ENCODE results near the gene TMCC1. TPM values are rescaled to one million over a fixed set of nuclear protein-coding genes. Genes with fewer than 3 reads are reported as not detected.

TMCC1 gene
- total and polyA plus RNA-seq, 10 of the 15 experiments (the other 5 are each of a cell fraction or from before 2014, with no cell fraction given) = 2.3 to 21.1 (median 8.4) TPM

DNA sequence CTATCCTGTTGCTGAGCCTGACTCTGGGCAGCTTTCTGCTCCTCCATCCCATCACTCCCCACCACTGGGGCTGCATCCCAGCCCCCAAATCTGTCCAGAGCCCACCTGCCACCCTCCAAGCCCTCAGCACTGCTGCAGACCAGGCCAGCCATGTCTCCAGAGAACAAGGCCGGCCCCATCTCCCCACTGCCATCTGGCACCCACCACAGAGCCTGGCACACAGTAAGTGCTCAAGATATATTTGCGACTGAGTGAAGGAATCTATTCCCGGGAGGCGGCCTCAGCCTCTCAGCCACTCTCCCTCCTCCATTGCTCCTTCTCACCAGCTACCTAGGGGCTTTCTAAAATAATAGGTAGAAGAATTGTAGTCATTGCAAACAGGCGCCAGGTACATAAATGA, 291.8 kb downstream of the TMCC1 start (continued):
- TF ChIP-seq EZH2 (IDR thresholded peaks at IDR 0.05; ENCODE audit: borderline replicate concordance, control insufficient read depth, low read depth, low read length) (no peak), TARDBP (IDR thresholded peaks at IDR 0.05; ENCODE audit: borderline replicate concordance) (no peak), KAT2A (conservative IDR thresholded peaks at IDR 0.05; ENCODE audit: control insufficient read depth, low read depth, low read length) (no peak), NBN (IDR thresholded peaks at IDR 0.05) (no peak)

- DNase-seq (ENCODE audit: low read depth, low spot score) = no peak
- Histone ChIP-seq H3K27me3 (replicated peaks in 1 of 2; ENCODE audit: control insufficient read depth in 2 of 2, insufficient read depth in 2 of 2, low read length in 1 of 2) (peaks cover 4 to 5% of the 10 kb centered on the region in 2 experiments; a peak in 3 of 4 replicates), H3K4me3 (no peak overlapping the region), H3K4me1 (ENCODE audit: control insufficient read depth, insufficient read depth, low read length) (no peaks in the 10 kb centered on the region), H3K27ac (ENCODE audit: control insufficient read depth, insufficient read depth) (no peak overlapping the region), H3K9me3 (replicated peaks; ENCODE audit: control insufficient read depth, insufficient read depth, low read length) (no peaks in the 10 kb centered on the region), H3K36me3 (ENCODE audit: control insufficient read depth in 2 of 2, insufficient read depth in 2 of 2, low read length in 1 of 2) (no peaks in the 10 kb centered on the region), H3K4me2 (ENCODE audit: control insufficient read depth, insufficient read depth) (no peak overlapping the region), H3K79me2 (ENCODE audit: control insufficient read depth, insufficient read depth, low read length) (no peaks in the 10 kb centered on the region), H4K20me1 (ENCODE audit: control insufficient read depth, insufficient read depth) (no peaks in the 10 kb centered on the region), H3K9ac (ENCODE audit: control insufficient read depth, insufficient read depth, low read length) (no peak overlapping the region), H2AFZ (ENCODE audit: control insufficient read depth, low read depth, low read length) (no peak overlapping the region)
- TF ChIP-seq BACH1 (IDR thresholded peaks at IDR 0.05; ENCODE audit: borderline replicate concordance) (no peak), MAX (IDR thresholded peaks at IDR 0.05; ENCODE audit: low read depth, low read length) (no peak), MEF2B (IDR thresholded peaks at IDR 0.05; ENCODE audit: partially characterized antibody, poor library complexity, severe bottlenecking) (no peak), KLF5 (IDR thresholded peaks at IDR 0.05; ENCODE audit: partially characterized antibody) (no peak), CEBPB (IDR thresholded peaks at IDR 0.05; ENCODE audit: borderline replicate concordance in 1 of 2, low read depth in 2 of 2, low read length in 2 of 2) (no peak), YY1 (IDR thresholded peaks at IDR 0.05; ENCODE audit: low read depth, low read length) (no peak), PKNOX1 (IDR thresholded peaks at IDR 0.05) (no peak), RFX5 (IDR thresholded peaks at IDR 0.05; ENCODE audit: low read depth, low read length) (no peak), KDM1A (IDR thresholded peaks at IDR 0.05; ENCODE audit: borderline replicate concordance) (no peak)
- TF ChIP-seq, protein P1, sequence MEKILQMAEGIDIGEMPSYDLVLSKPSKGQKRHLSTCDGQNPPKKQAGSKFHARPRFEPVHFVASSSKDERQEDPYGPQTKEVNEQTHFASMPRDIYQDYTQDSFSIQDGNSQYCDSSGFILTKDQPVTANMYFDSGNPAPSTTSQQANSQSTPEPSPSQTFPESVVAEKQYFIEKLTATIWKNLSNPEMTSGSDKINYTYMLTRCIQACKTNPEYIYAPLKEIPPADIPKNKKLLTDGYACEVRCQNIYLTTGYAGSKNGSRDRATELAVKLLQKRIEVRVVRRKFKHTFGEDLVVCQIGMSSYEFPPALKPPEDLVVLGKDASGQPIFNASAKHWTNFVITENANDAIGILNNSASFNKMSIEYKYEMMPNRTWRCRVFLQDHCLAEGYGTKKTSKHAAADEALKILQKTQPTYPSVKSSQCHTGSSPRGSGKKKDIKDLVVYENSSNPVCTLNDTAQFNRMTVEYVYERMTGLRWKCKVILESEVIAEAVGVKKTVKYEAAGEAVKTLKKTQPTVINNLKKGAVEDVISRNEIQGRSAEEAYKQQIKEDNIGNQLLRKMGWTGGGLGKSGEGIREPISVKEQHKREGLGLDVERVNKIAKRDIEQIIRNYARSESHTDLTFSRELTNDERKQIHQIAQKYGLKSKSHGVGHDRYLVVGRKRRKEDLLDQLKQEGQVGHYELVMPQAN (conservative IDR thresholded peaks at IDR 0.05) = no peak
- in situ Hi-C loops (cut with MboI) (no loop called here), intact Hi-C loops (cut with micrococcal nuclease; ENCODE audit: unreplicated experiment) (no loop called here)
- ChIA-PET SMC1A (ENCODE audit: uncharacterized antibody, unreplicated experiment) (no interaction called here), POLR2A (no interaction called here), CTCF (no interaction called here), RAD21 (ENCODE audit: unreplicated experiment) (no interaction called here)
- ATAC-seq = no peak
- FAIRE-seq = no peak
- WGBS (ENCODE audit: insufficient coverage, insufficient replicate concordance, low lambda C conversion rate, missing lambda C conversion rate) = 50% methylated on average over 2 of the region's 2 CpGs
- BruUV-seq (replicated peaks) = no TSS peak
These were observed 293.2 kb downstream of the TMCC1 start for GRCh38 chr3:129600348-129600747.

All from GM12878 (cell line).